Sigmoid colon (tissue), 3 donors: ENCODE results near the gene ZNF648.

Experiments used
- POLR2A ChIP-seq, 2 donors: fragments of 450-650 bp; IDR thresholded peaks; one replicate each; pipeline ENCODE4 v1.6.1; 2016; ENCODE audit warnings: antibody characterized with exemption in 2 of 2, mild to moderate bottlenecking in 2 of 2, moderate library complexity in 2 of 2
- TF ChIP-seq, protein P1 (sequence below), 4 experiments: fragments of 450-650 bp in 3 of 4; fragments of 200-600 bp in 1 of 4; IDR thresholded peaks; one replicate each; pipeline ENCODE4 v1.5.1; 2016 to 2019; ENCODE audit warnings: antibody characterized with exemption in 4 of 4, mild to moderate bottlenecking in 3 of 4, moderate library complexity in 2 of 4

- TF ChIP-seq, protein P1, sequence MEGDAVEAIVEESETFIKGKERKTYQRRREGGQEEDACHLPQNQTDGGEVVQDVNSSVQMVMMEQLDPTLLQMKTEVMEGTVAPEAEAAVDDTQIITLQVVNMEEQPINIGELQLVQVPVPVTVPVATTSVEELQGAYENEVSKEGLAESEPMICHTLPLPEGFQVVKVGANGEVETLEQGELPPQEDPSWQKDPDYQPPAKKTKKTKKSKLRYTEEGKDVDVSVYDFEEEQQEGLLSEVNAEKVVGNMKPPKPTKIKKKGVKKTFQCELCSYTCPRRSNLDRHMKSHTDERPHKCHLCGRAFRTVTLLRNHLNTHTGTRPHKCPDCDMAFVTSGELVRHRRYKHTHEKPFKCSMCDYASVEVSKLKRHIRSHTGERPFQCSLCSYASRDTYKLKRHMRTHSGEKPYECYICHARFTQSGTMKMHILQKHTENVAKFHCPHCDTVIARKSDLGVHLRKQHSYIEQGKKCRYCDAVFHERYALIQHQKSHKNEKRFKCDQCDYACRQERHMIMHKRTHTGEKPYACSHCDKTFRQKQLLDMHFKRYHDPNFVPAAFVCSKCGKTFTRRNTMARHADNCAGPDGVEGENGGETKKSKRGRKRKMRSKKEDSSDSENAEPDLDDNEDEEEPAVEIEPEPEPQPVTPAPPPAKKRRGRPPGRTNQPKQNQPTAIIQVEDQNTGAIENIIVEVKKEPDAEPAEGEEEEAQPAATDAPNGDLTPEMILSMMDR (IDR thresholded peaks at IDR 0.05) = no peak
- TF ChIP-seq POLR2A (IDR thresholded peaks at IDR 0.05) = no peak
These were observed 24.2 kb upstream of the ZNF648 start for GRCh38 chr1:182085726-182086125.
